NK-92 (cell line): Measurements from ENCODE around the gene LRFN2.
A peak's percentile ranks its signal among the peaks of the same experiment; 100 is the strongest.

Experiments used
- DNase-seq: peaks from one replicate; lab custom pipeline; 2025; ENCODE audit not compliant: unreplicated experiment; lab: John Stamatoyannopoulos, UW

Gene LRFN2

DNA sequence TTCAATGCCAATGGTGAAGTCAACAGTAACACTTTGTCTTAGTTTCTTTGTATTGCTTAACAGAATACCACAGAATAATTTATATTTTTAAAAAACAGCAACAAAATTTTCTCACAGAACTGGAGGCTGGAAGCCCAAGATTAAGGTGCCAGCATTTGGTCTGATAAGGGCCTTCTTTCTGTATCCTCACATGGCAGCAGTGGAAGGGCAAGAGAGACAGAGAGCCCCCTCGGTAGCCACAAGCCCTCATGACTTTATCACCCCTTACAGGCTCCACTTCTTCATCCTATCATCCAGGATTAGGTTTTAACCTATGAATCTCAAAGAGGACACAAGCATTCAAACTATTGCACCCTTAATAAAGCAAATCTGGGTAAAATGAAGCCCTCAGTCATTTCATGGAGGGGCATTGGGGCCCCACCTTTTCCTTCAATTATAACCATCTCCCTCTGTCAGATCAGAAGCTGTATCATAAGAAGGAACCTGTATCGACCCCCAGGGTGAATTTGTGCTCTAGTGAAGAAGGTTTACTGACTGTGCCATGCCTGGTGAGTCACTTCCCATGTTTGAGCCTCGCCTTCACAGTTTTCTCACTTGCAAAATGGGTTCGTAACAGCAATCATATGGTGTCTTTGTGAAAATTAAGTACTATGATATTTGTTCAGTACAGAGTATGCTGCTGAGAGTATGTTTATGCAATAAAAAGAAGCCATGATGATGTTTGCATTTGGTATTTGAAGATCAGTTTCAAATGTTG lies 178.2 kb downstream of the LRFN2 start:
- peak; percentile 15 for DNase-seq

DNA sequence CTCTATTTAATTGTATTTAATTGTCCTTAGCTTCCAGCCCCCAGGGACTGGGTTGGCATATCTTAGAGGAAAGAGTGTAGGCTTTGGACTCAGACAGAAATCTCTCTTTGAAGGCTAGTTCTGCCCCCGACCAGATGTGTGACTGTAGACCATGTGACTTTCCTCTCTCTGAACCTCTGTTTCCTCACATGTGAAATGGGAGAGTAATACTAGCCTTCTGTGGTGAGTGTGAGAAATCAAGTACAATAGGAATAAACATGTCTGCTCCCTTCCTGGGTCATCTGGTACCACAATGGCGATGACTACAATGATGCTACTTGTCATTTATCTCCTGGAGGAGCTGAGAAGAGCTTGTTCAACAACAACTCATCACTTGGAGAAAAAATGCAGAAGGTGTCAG lies 179.9 kb downstream of the LRFN2 start:
- DNase-seq = no peak

DNA sequence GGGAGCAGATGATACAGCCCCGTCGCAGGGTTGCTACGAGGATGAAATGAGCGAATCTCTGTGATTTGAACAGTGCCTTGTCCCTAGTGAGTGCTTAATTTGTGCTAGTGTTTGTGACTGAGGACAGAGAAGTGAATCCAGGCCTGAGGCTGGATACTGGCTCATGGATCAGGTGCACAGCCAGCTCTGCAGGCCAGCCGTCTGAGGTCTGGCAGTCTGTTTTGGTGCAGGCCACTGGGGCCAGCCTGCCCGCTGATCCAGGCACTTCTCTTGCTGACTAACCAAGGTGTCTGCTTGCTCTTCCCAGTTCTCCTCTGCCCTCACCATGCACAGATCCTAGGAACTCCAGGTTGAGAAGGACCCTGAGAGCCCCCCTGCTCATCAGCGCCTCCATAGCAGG lies 181.0 kb downstream of the LRFN2 start:
- DNase-seq = no peak

DNA sequence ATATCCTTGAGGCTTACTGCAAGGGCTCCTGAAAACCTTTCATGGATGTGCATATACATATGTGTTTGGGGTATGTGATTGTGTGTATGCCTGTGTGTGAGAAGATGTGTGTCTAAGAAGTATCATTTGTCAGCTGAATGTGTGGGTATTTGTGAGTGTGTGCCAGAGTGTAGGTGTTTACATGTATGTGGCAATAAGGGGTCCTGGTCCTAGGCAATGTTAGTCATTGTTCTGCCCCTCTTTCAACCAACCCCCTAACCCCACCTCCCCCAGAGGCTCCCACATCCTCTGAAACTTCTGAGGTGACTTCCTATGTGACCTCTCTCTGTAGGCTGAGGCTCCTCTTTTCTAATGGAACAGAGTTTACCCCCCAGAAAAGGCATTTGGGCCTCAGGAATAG lies 186.4 kb downstream of the LRFN2 start:
- DNase-seq = no peak

GRCh38 chr6:40399888-40400457 lies 187.2 kb downstream of the LRFN2 start:
- no peak for DNase-seq

DNA sequence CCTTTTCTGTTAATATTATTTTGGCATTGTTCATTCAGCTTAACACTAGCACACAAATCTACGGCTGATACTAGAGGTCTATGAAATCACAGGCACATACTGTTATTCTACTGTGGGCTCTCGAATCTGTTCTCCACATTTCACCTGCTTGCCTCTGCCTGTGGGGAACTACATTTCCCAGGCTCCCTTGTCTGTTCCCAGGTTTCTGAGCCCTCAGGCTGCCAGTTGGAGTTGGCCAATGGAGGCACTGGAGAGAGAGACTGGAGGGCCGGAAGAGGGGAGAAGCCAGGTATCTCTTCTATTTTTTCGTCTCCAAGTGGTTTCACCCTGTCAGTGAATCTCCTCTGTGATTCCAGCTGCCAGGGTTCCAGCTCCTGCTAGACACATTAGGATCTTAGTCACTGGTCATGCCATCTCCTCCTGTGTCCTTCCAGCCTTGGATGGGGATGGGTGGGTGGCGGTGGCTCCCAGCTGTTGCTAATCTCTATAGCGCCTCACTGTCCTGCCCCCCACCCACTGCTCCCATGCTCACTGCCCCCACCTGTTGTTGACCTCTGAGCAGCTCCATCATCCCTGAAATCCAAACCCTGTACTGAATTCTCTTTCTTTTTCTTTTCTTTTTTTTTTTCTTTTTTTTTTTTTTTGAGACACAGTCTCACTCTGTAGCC lies 188.2 kb downstream of the LRFN2 start:
- DNase-seq = no peak

DNA sequence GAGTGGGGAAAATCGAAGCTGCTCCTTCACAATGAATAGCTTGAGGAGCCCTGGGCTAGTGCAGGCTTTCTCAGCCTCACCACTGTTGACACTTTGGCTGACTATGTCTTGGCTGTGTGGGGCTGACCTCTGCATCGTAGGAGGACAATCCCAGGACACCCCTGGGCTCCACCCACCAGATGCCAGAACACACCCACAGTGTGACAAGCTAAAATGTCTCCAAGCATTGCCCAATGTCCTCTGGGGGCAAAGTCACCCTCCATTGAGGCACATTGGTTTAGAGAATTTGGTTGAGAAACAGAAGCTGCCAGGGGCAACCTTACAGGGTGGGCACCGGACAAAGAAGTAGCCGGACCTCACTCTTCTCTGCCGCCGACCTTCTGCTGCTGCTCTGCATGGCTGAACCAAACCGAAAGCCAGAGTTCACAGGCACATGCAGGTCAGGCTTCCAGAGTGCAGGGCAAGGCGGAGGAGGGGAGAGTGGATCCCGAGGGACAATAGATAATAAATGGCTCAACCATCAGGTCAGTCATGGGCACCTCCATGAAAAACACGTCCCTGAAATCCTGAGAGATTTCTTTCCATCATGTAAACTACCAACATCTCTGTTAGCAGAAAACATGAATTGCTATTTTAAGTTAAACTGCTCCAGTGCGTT lies 189.0 kb downstream of the LRFN2 start:
- no peak for DNase-seq

GRCh38 chr6:40397287-40398033 lies 189.7 kb downstream of the LRFN2 start:
- no peak for DNase-seq

GRCh38 chr6:40395698-40396076 lies 191.5 kb downstream of the LRFN2 start:
- DNase-seq = no peak

DNA sequence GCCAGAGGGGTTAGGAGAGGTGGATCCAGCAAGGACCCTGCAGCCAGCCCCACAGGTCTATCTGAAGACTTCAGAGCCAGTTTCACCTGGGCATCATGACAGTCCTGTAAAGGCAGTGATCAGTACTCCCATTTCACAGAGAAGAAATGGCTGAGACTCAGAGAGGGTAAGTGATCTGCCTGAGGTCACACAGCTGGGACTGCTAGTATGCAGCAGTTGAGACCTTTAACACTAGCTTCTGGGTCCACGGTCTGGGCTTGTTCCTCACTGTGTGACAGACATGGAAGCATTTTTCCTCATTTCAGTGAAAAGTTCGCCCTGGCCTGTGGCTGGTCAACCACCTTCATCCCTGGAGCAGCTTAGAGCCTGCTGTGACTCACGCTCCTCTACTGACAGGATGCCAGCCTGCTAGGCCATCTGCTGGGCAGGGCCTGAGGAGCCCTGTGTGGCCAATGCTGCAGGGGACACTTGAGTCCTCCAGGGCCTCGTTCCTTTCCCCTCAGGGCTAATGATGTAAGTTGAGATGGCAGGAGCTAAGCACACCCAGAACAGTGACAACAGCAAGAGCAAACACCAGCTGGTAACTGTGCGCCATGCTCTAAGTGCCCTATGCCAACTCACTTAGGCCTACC lies 192.0 kb downstream of the LRFN2 start:
- DNase-seq = no peak

DNA sequence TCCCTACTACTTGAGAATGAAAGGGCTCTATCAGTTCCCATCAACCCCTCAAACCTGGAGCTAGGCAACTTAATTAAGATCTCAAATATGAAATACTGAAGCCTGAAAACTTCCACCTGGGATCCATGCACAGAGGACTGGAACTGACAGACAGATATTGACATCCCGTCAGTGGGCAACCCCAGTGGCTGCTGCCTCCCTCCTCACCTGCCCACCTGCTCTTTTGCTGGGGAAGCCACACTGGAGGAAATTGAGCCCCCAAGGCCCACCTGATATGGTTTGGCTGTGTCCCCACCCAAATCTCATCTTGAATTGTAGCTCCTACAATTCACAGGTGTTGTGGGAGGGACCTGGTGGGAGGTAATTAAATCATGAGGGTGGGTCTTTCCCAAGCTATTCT lies 192.8 kb downstream of the LRFN2 start:
- no peak for DNase-seq

DNA sequence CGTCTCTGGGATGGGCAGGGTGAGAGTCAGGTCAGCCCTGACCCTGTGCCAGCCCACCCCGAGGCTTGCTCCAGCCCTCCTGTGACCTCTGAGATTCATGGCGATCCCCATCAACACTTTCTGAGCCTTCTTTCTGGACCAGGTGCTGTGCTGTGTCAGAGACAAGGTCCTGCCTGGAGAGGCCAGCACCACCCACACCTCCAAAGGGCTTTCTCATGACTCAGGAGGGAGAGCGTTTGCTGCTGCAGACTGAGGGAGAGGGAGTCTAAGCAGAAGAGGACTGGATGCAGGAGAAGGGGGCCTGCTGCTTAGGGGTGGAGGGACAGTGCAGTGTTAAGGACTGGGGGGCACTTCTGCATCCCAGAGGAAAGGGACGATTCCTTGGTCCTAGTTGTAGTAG lies 193.5 kb downstream of the LRFN2 start:
- DNase-seq = no peak

- no peak for DNase-seq
Observed at GRCh38 chr6:40392589-40392988, 194.6 kb downstream of the LRFN2 start.

GRCh38 chr6:40391851-40392517 lies 195.2 kb downstream of the LRFN2 start:
- DNase-seq = no peak

DNA sequence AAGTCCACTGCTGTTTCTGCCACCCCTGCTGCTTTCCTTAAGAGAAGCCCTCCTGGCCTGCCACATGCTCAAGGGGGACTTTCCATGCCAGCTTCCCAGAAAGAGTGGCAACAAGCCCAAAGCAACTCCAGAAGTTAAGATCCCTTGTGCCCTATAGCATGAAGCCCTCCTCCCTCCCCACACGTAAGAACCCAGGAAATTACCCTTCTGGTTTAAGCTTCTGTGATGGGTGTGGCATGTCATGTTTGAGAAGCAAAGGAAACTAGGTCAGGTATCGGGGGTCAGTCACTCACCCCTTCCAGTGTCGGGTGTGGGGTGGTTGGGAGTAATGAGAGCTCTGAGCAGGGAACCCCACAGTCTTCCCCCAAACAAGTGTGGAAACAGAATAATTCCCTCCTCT lies 196.1 kb downstream of the LRFN2 start:
- DNase-seq = no peak

DNA sequence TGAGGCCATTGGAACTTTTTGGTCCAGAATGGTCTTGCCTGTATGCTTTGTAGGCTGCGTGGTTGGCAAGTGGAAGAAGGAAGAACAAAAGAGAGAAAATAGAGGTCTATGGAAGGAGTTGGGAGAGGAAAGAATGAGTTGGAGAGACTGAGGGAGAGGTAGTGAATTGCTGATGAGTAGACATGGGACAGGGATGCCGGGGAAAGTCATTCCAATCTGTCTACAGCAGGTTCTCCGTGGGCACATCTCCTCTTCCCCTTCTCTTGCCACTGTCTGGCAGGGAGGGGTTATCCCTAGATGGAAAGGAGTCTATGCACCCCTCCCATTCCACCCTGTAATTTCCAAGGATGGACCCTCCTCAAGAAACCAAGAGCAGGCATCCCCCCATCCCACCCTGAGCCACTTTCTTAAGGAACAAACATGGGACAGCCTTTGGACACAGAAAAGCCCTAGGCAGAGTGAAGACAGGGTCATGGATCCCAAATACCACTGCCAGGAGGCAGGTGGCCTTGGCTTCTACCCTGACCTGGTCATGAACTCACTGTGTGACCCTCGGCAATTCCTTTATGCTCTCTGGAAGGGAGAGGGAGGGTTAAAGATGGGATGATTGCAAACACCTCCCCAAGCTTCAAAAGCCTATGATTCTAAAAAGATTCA lies 196.9 kb downstream of the LRFN2 start:
- no peak for DNase-seq

GRCh38 chr6:40389254-40389653 lies 197.9 kb downstream of the LRFN2 start:
- DNase-seq = no peak

GRCh38 chr6:40387871-40388264 lies 199.3 kb downstream of the LRFN2 start:
- no peak for DNase-seq

- DNase-seq = no peak
Observed at GRCh38 chr6:40387127-40387870, 199.9 kb downstream of the LRFN2 start.
